Immature natural killer cell (primary cell): ENCODE measurements around the gene PIK3R1. TPM values are rescaled to one million over a fixed set of nuclear protein-coding genes. Genes with fewer than 3 reads are reported as not detected.

Source experiments
- DNase-seq, 3 donors: peaks; one replicate each; pipeline ENCODE4 v3.0.0; 2022; ENCODE audit warnings: mixed read lengths in 1 of 3
- H3K27ac Mint-ChIP-seq, 6 donors: one replicate each; pipeline ENCODE4 v1.8.0; 2020; ENCODE audit warnings: mixed read lengths in 6 of 6, mild to moderate bottlenecking in 5 of 6, inconsistent platforms in 4 of 6, moderate library complexity in 3 of 6
- H3K27me3 Mint-ChIP-seq, 3 donors: one replicate each; pipeline ENCODE4 v1.8.0; 2020 to 2021; ENCODE audit warnings: low read depth in 3 of 3, mild to moderate bottlenecking in 3 of 3, mixed read lengths in 3 of 3, moderate library complexity in 3 of 3, inconsistent platforms in 1 of 3
- H3K36me3 Mint-ChIP-seq, 3 donors: one replicate each; pipeline ENCODE4 v1.8.0; 2020; ENCODE audit warnings: mixed read lengths in 3 of 3, inconsistent platforms in 2 of 3, mild to moderate bottlenecking in 2 of 3
- H3K4me1 Mint-ChIP-seq, 2 donors: one replicate each; pipeline ENCODE4 v1.8.0; 2020; ENCODE audit warnings: inconsistent platforms in 2 of 2, mild to moderate bottlenecking in 2 of 2, mixed read lengths in 2 of 2, moderate library complexity in 1 of 2
- H3K4me3 Mint-ChIP-seq, 5 donors: one replicate each; pipeline ENCODE4 v1.8.0; 2020; ENCODE audit warnings: mild to moderate bottlenecking in 5 of 5, mixed read lengths in 5 of 5, inconsistent platforms in 3 of 5, moderate library complexity in 3 of 5
- H3K9me3 Mint-ChIP-seq, 6 donors: one replicate each; pipeline ENCODE4 v1.8.0; 2020; ENCODE audit warnings: mild to moderate bottlenecking in 6 of 6, mixed read lengths in 6 of 6, inconsistent platforms in 4 of 6, moderate library complexity in 3 of 6
- polyA plus RNA-seq, 3 donors: library from polyadenylated mRNA; unstranded; fragments of 300-500 nt; fragmentation: Illumina TruSeq; gene quantifications; one replicate each; pipeline ENCODE4 v1.2.3, GENCODE V29; 2021

PIK3R1 gene
- 10 to 100 TPM; 62.7 to 80.0 (median 66.8) TPM for polyA plus RNA-seq

- peak within 1 kb of the TSS; percentile 84 to 95 (median 93) for H3K27ac Mint-ChIP-seq
- peaks cover 46 to 50% of the 10 kb centered on the region in 2 donors for H3K4me1 Mint-ChIP-seq
- H3K4me3 Mint-ChIP-seq, result peak within 1 kb of the TSS; percentile 87 to 94 (median 92)
- H3K27me3 Mint-ChIP-seq, result peaks cover 0 to 10% (median 3%) of the 10 kb centered on the region in 3 donors
- no peaks in the 10 kb centered on the region for H3K9me3 Mint-ChIP-seq
- DNase-seq, result peak; percentile 94 to 95 (median 94)
- peaks cover 0 to 7% (median 4%) of the 10 kb centered on the region in 3 donors for H3K36me3 Mint-ChIP-seq
Measured at GRCh38 chr5:68215208-68215897, at the start of gene PIK3R1. Gene PIK3R1, plus strand, starts transcription at chr5:68215756. Its CDS starts 10,920 bp downstream, at chr5:68226676.

DNA sequence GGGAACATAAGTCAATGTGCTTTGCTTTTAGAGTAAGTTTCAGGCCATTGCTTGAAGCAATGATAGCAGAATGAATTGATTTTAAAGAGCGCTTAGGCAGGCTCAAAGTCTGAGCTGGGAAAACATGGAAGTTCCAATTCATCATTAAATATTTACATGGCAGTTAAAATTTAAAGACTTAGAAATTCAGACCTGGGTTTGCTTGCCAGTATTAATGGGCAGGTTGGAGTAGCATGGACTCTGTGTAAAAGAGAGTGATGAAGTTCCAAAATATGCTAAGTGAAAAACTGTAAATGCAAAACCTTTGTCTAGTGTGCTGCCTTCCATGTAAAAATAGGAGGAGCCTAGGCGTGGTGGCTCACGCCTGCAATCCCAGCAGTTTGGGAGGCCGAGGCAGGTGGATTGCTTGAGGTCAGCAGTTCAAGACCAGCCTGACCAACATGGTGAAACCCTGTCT lies 48.3 kb upstream of the PIK3R1 start:
- no peaks in the 10 kb centered on the region for H3K36me3 Mint-ChIP-seq
- H3K9me3 Mint-ChIP-seq, result no peaks in the 10 kb centered on the region
- peaks cover 0 to 2% (median 2%) of the 10 kb centered on the region in 3 donors for H3K27me3 Mint-ChIP-seq
- H3K4me1 Mint-ChIP-seq, result no peaks in the 10 kb centered on the region
- H3K27ac Mint-ChIP-seq, result no peak overlapping the region
- no peak for DNase-seq
- no peak overlapping the region for H3K4me3 Mint-ChIP-seq

DNA sequence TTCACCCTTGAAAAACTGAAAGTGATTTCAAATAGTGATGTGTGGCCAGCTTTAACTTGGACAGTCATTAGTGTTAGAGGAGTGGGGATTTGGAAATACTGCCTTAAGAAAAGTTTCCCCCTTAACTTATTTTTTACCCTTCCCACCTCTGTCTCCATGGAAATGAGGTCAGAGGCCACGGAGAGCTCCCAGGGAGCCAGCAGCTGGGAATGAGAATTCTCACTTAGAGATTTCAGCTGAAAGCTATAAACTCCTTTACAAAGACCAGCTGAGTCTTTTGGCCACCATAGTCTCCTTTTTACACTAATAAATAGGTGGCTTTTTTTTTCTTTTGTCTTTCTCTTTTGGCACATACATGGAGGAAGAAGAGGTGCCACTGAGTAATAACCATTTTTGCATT lies 45.7 kb upstream of the PIK3R1 start:
- no peak overlapping the region for H3K4me3 Mint-ChIP-seq
- no peak for DNase-seq
- peaks cover 0 to 2% (median 2%) of the 10 kb centered on the region in 3 donors for H3K27me3 Mint-ChIP-seq
- no peaks in the 10 kb centered on the region for H3K9me3 Mint-ChIP-seq
- H3K27ac Mint-ChIP-seq, result no peak overlapping the region
- no peaks in the 10 kb centered on the region for H3K36me3 Mint-ChIP-seq
- H3K4me1 Mint-ChIP-seq, result no peaks in the 10 kb centered on the region

GRCh38 chr5:68170826-68171558 lies 44.6 kb upstream of the PIK3R1 start:
- H3K27me3 Mint-ChIP-seq, result peaks cover 0 to 2% (median 2%) of the 10 kb centered on the region in 3 donors
- no peaks in the 10 kb centered on the region for H3K9me3 Mint-ChIP-seq
- no peak for DNase-seq
- no peaks in the 10 kb centered on the region for H3K4me1 Mint-ChIP-seq
- no peak overlapping the region for H3K4me3 Mint-ChIP-seq
- H3K36me3 Mint-ChIP-seq, result no peaks in the 10 kb centered on the region
- H3K27ac Mint-ChIP-seq, result peak overlapping the region in 1 of 6 donors; percentile 71

- Mint-ChIP-seq H3K36me3 (no peaks in the 10 kb centered on the region), H3K27me3 (no peaks in the 10 kb centered on the region), H3K9me3 (no peaks in the 10 kb centered on the region), H3K4me3 (no peak overlapping the region), H3K4me1 (peaks cover 6 to 7% of the 10 kb centered on the region in 2 donors), H3K27ac (no peak overlapping the region)
- DNase-seq, result no peak
Measured at GRCh38 chr5:68172314-68172713, 43.2 kb upstream of the PIK3R1 start.

GRCh38 chr5:68173007-68173406 lies 42.5 kb upstream of the PIK3R1 start:
- H3K27ac Mint-ChIP-seq, result no peak overlapping the region

DNA sequence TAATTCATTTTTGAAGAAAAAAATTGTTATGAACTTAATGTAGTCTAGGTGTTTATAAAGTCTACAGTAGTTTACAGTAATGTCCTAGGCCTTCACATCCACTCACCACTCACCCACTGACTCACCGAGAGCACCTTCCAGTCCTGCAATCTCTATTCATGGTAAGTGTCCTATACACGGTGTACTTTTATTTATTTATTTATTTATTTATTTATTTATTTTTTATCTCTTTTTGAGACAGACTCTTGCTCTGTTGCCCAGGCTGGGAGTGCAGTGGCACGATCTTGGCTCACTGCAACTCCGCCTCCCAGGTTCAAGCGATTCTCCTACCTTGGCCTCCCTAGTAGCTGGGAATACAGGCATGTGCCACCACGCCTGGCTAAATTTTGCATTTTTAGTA lies 39.3 kb upstream of the PIK3R1 start:
- peaks cover 7 to 8% of the 10 kb centered on the region in 2 donors for H3K4me1 Mint-ChIP-seq
- peaks cover 0 to 2% (median 0%) of the 10 kb centered on the region in 3 donors for H3K27me3 Mint-ChIP-seq
- H3K4me3 Mint-ChIP-seq, result no peak overlapping the region
- no peaks in the 10 kb centered on the region for H3K36me3 Mint-ChIP-seq
- H3K9me3 Mint-ChIP-seq, result peaks cover 0 to 3% (median 0%) of the 10 kb centered on the region in 6 donors
- no peak overlapping the region for H3K27ac Mint-ChIP-seq
- DNase-seq, result no peak

More at GRCh38 chr5:68173007-68173406, 42.5 kb upstream of the PIK3R1 start:
- Mint-ChIP-seq H3K27me3 (peaks cover 0 to 2% (median 0%) of the 10 kb centered on the region in 3 donors), H3K4me3 (no peak overlapping the region), H3K4me1 (peaks cover 7 to 8% of the 10 kb centered on the region in 2 donors), H3K9me3 (peaks cover 0 to 3% (median 0%) of the 10 kb centered on the region in 6 donors), H3K36me3 (no peaks in the 10 kb centered on the region)
- DNase-seq, result no peak

- H3K27ac Mint-ChIP-seq, result peak overlapping the region in 3 of 6 donors; percentile 13 to 28 (median 15)
- peak overlapping the region in 1 of 5 donors; percentile 49 for H3K4me3 Mint-ChIP-seq
- DNase-seq, result peak in 1 of 3 donors; percentile 31
- H3K4me1 Mint-ChIP-seq, result peaks cover 7 to 8% of the 10 kb centered on the region in 2 donors
- H3K9me3 Mint-ChIP-seq, result peaks cover 0 to 3% (median 0%) of the 10 kb centered on the region in 6 donors
- H3K27me3 Mint-ChIP-seq, result peaks cover 0 to 3% (median 2%) of the 10 kb centered on the region in 3 donors
- H3K36me3 Mint-ChIP-seq, result no peaks in the 10 kb centered on the region
Measured at GRCh38 chr5:68176802-68177479, 38.6 kb upstream of the PIK3R1 start.

DNA sequence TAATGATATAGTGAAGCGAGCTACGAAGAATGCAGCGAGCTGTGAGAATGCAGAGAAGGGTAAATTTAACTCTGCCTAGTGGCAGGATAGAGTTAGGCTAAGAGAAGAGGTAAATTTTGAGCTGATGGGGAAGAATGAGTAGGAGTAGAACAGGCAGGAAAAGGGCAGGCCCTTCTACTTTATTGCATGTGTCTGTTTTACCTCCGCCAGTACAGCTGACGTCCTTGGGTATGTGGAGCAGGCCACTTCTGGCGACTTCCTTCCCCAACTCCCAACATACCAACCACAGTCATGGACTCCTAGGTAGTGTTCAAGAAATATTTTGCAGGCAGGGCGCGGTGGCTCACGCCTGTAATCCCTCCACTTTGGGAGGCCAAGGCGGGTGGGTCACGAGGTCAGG lies 37.9 kb upstream of the PIK3R1 start:
- peaks cover 0 to 3% (median 2%) of the 10 kb centered on the region in 3 donors for H3K27me3 Mint-ChIP-seq
- no peak overlapping the region for H3K4me3 Mint-ChIP-seq
- peak overlapping the region in 3 of 6 donors; percentile 13 to 28 (median 15) for H3K27ac Mint-ChIP-seq
- no peaks in the 10 kb centered on the region for H3K36me3 Mint-ChIP-seq
- no peak for DNase-seq
- H3K4me1 Mint-ChIP-seq, result peaks cover 7 to 8% of the 10 kb centered on the region in 2 donors
- H3K9me3 Mint-ChIP-seq, result peaks cover 0 to 3% (median 0%) of the 10 kb centered on the region in 6 donors

DNA sequence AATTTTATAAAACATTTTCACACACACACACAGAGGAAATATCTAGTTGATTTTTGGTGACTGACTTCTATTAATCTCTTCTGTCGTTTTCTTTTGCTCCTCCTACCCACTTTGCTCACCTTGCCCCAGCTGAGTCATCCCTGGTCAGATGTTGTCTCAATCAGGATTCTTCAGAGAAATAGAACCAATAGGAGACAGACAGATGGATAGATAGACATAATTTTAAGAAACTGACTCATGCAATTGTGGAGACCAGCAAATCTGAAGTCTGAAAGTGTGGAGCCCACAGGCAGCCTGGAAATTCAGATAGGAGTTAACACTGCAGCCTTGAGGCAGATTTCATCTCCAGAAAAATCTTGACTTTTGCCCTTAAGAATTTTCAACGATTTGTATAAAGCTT lies 37.0 kb upstream of the PIK3R1 start:
- Mint-ChIP-seq H3K27me3 (peaks cover 0 to 3% (median 2%) of the 10 kb centered on the region in 3 donors), H3K27ac (no peak overlapping the region), H3K4me3 (no peak overlapping the region), H3K9me3 (peaks cover 0 to 3% (median 0%) of the 10 kb centered on the region in 6 donors), H3K4me1 (peaks cover 7 to 8% of the 10 kb centered on the region in 2 donors), H3K36me3 (no peaks in the 10 kb centered on the region)
- DNase-seq, result no peak

DNA sequence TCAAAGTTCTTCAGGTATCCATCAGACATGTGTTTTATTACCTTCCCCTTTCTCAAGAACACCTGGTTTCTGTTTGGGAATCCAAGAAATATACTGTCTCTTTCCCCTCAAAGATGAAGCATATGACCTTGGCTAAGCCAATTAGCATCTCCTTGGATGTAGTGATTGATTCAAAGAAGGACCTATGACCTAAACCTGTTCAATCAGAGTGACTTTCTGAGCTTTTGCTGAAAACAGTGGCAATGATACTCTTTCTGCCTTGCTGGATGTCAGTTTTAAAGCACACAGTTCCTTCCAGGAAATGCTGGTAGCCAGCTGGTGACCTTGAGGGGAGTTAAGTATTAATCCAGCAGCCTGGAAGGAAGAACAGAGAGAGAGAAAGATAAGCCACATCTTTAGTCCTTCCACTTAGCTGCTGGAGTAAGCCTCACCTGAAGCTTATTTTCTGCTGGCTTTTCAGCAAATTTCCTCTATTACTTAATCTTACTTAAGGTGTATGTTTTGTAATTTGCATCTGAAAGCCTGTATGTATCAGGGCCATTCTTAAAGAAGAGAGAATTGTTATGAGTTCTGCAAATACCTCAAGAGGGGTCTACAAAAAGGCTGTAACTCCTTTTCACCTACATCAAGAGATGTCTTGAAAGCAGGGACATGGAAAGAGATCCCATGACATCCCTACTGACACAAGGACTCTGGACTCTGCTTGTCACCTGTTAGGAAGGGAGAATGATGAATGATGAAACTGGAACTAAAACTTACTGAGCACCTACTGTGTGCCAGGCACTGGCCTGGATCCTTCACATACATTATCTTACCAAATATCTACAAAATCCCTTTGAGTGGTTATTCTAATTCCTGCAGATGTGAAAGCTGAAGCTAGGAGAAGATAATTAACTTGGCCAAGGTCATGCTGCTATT lies 35.2 kb upstream of the PIK3R1 start:
- H3K9me3 Mint-ChIP-seq, result peaks cover 0 to 3% (median 0%) of the 10 kb centered on the region in 6 donors
- H3K27me3 Mint-ChIP-seq, result peaks cover 0 to 3% (median 3%) of the 10 kb centered on the region in 3 donors
- peaks cover 7 to 8% of the 10 kb centered on the region in 2 donors for H3K4me1 Mint-ChIP-seq
- no peak overlapping the region for H3K4me3 Mint-ChIP-seq
- no peak overlapping the region for H3K27ac Mint-ChIP-seq
- DNase-seq, result no peak
- H3K36me3 Mint-ChIP-seq, result no peaks in the 10 kb centered on the region

- Mint-ChIP-seq H3K9me3 (peaks cover 0 to 3% (median 0%) of the 10 kb centered on the region in 6 donors), H3K4me1 (peaks cover 7 to 8% of the 10 kb centered on the region in 2 donors), H3K36me3 (no peaks in the 10 kb centered on the region), H3K4me3 (no peak overlapping the region), H3K27ac (no peak overlapping the region), H3K27me3 (peaks cover 0 to 3% (median 3%) of the 10 kb centered on the region in 3 donors)
- DNase-seq, result no peak
Measured at GRCh38 chr5:68181039-68181599, 34.4 kb upstream of the PIK3R1 start.
